HepG2 (cell line): ENCODE data around the gene PBX2. TPM values are rescaled to one million over a fixed set of nuclear protein-coding genes. Genes with fewer than 3 reads are reported as not detected.
A peak's percentile ranks its signal among the peaks of the same experiment; 100 is the strongest.

ENCODE experiments used
- ATAC-seq: fragments of 200-7000 bp; cut with Tn5 transposase; 3 replicates; pipeline ENCODE4 v1.9.1; 2020; ENCODE audit warnings: mild to moderate bottlenecking, moderate library complexity
- BruUV-seq: library from RNA; stranded (reverse); fragments of 400-500 nt; replicated peaks from 2 replicates; lab custom pipeline; 2021; lab: Mats Ljungman, UMichigan
- CTCF ChIA-PET: fragments of 300-600 bp; formaldehyde crosslinking; extraction: SDS; loops from one replicate; lab custom pipeline; 2021; ENCODE audit warnings: low total read pairs, inconsistent platforms, low intra/inter-chr PET ratio; lab: Yijun Ruan, JAX
- POLR2A ChIA-PET: fragments of 350-600 bp; sonication (Branson Sonifier 250); formaldehyde crosslinking; loops from one replicate; lab custom pipeline; 2020; ENCODE audit warnings: antibody characterized with exemption, inconsistent platforms; lab: Yijun Ruan, JAX
- DNase-seq: peaks from one replicate; pipeline ENCODE4 v3.0.0-alpha.2; 2015; ENCODE audit warnings: low spot score
- FAIRE-seq: peaks from 3 replicates; lab custom pipeline; 2011; peaks lifted over from hg19 to GRCh38; lab: Jason Lieb, UNC
- H2AFZ ChIP-seq: one replicate; pipeline ENCODE4 v1.6.1; 2011; ENCODE audit warnings: low read length, inconsistent platforms
- H3K27ac ChIP-seq: fragments of 300-600 bp; 3 replicates; pipeline ENCODE4 v1.8.0; 2011; ENCODE audit warnings: mixed run types, mild to moderate bottlenecking, mixed read lengths, low read length, inconsistent platforms; ENCODE audit not compliant: insufficient read depth; ENCODE audit errors: extremely low read length
- H3K27me3 ChIP-seq, 2 experiments: fragments of 200-600 bp in 1 of 2; 2 replicates in 1 of 2; 3 replicates in 1 of 2; pipeline versions ENCODE4 v1.6.0 to v1.8.0; 2011; ENCODE audit warnings: low read length in 2 of 2, mild to moderate bottlenecking in 2 of 2, moderate library complexity in 2 of 2, inconsistent platforms in 1 of 2; ENCODE audit not compliant: insufficient read depth in 2 of 2, control insufficient read depth in 1 of 2
- H3K36me3 ChIP-seq, 2 experiments: fragments of 200-600 bp in 1 of 2; replicated peaks in 1 of 2; 2 replicates in 1 of 2; 3 replicates in 1 of 2; pipeline versions ENCODE4 v1.5.1 to v1.8.0; 2011; ENCODE audit warnings: low read length in 2 of 2, inconsistent platforms in 1 of 2; ENCODE audit not compliant: insufficient read depth in 2 of 2, control insufficient read depth in 1 of 2
- H3K4me1 ChIP-seq: 2 replicates; pipeline ENCODE4 v1.5.1; 2012; ENCODE audit warnings: low read length, inconsistent platforms; ENCODE audit not compliant: insufficient read depth
- H3K4me2 ChIP-seq: 2 replicates; pipeline ENCODE4 v1.6.0; 2011; ENCODE audit warnings: low read depth, low read length, inconsistent platforms
- H3K4me3 ChIP-seq, 3 experiments: fragments of 200-600 bp in 1 of 3; sonication (generic), shearing (Covaris generic) in 1 of 3; replicated peaks in 1 of 3; 2 replicates each; pipeline ENCODE4 v1.5.1; 2011 to 2016; ENCODE audit warnings: low read length in 3 of 3, inconsistent platforms in 2 of 3, low read depth in 2 of 3, mild to moderate bottlenecking in 2 of 3, control low read depth in 1 of 3, mixed read lengths in 1 of 3; ENCODE audit not compliant: insufficient read depth in 1 of 3
- H3K79me2 ChIP-seq: one replicate; pipeline ENCODE4 v1.6.1; 2011; ENCODE audit warnings: low read length, inconsistent platforms; ENCODE audit not compliant: insufficient read depth
- H3K9ac ChIP-seq: 2 replicates; pipeline ENCODE4 v1.6.0; 2011; ENCODE audit warnings: mild to moderate bottlenecking, low read depth, low read length, inconsistent platforms; ENCODE audit not compliant: insufficient read depth
- H3K9me3 ChIP-seq: 2 replicates; pipeline ENCODE4 v1.5.1; 2012; ENCODE audit warnings: mild to moderate bottlenecking, low read length
- H4K20me1 ChIP-seq: 2 replicates; pipeline ENCODE4 v1.6.0; 2011; ENCODE audit warnings: inconsistent platforms, mild to moderate bottlenecking, low read length, moderate library complexity; ENCODE audit not compliant: insufficient read depth
- ASH2L ChIP-seq: fragments of 300-600, 200-600 bp; sonication (generic); IDR thresholded peaks from 2 replicates; pipeline ENCODE4 v1.7.0; 2017; ENCODE audit warnings: low read depth, mild to moderate bottlenecking, moderate library complexity, mixed read lengths, low read length; ENCODE audit not compliant: insufficient read length
- CEBPB ChIP-seq: IDR thresholded peaks from 2 replicates; pipeline ENCODE4 v1.6.1; 2011; ENCODE audit warnings: low read depth, low read length, improper control_type of control experiment, borderline replicate concordance
- MNT ChIP-seq: fragments of 450-650 bp; IDR thresholded peaks from 2 replicates; pipeline ENCODE4 v1.6.1; 2016
- MXD1 ChIP-seq: sonication (generic); formaldehyde crosslinking; IDR thresholded peaks from 2 replicates; pipeline ENCODE4 v1.4.0; 2020; ENCODE audit warnings: mild to moderate bottlenecking, missing genetic modification reagents
- TBX2 ChIP-seq: sonication (generic); formaldehyde crosslinking; IDR thresholded peaks from 2 replicates; pipeline ENCODE4 v1.5.0; 2020; ENCODE audit warnings: missing genetic modification reagents, mild to moderate bottlenecking, borderline replicate concordance
- ZBTB46 ChIP-seq: sonication (generic); formaldehyde crosslinking; IDR thresholded peaks from 2 replicates; pipeline ENCODE4 v1.4.0; 2020; ENCODE audit warnings: mild to moderate bottlenecking, missing genetic modification reagents, borderline replicate concordance
- ZNF704 ChIP-seq: sonication (generic); formaldehyde crosslinking; IDR thresholded peaks from 2 replicates; pipeline ENCODE4 v1.8.1; 2023; ENCODE audit warnings: mild to moderate bottlenecking, inconsistent platforms, moderate library complexity, missing genetic modification reagents, borderline replicate concordance
- WGBS: methylation state at CpG from one replicate; pipeline ENCODE4 v1.1.6; 2017; ENCODE audit warnings: low lambda C conversion rate; 5-methylcytosine and 5-hydroxymethylcytosine counted together
- in situ Hi-C: cut with HindIII; loops from 2 replicates; pipeline ENCODE4 v1.10.0; 2017; ENCODE audit warnings: low pct_unique_long_range_greater_than_20kb; ENCODE audit not compliant: extremely low pct_ligation_motif_present
- intact Hi-C: fragments of 100-400 bp; cut with micrococcal nuclease; formaldehyde crosslinking; loops from one replicate; pipeline ENCODE4 v1.10.0; 2022; ENCODE audit not compliant: unreplicated experiment
- polyA plus RNA-seq, 8 experiments: library from polyadenylated mRNA; depleted of rRNA in 3 of 8; stranded (reverse) in 7 of 8; unstranded in 1 of 8; fragments of >200 nt; fragmentation: Illumina TruSeq in 4 of 8; extraction: Trizol in 4 of 8; gene quantifications; 2 replicates each; pipeline versions ENCODE4 v1.2.1 to v1.2.3, GENCODE V29; 2011 to 2016; ENCODE audit warnings: low read depth in 4 of 8, missing spikeins in 1 of 8, mixed read lengths in 1 of 8; ENCODE audit not compliant: insufficient read depth in 1 of 8
- total RNA-seq, 5 experiments: library from RNA; depleted of rRNA; stranded (reverse); fragments of >200 nt; fragmentation: Illumina TruSeq; extraction: Trizol; gene quantifications; 2 replicates each; pipeline ENCODE4 v1.2.3, GENCODE V29; 2016; ENCODE audit warnings: low read depth in 1 of 5

Gene PBX2
- total and polyA plus RNA-seq, 2 of the 13 experiments (the other 11 are each of a cell fraction or from before 2014, with no cell fraction given) = 42.3 to 77.8 TPM

GRCh38 chr6:32208996-32209395 is 19.0 kb upstream of the PBX2 start (continued):
- TF ChIP-seq ZBTB46 (CRISPR knock-in tag) (no peak), CEBPB (peak; percentile 71), ASH2L (no peak)

GRCh38 chr6:32204268-32204715 is 14.3 kb upstream of the PBX2 start:
- DNase-seq (no peak), FAIRE-seq (no peak), ATAC-seq (no peak)
- TF ChIP-seq MNT = 0 out of 2 replicates have a peak, but pooled peaks have one; percentile 15
- TF ChIP-seq MXD1 (CRISPR knock-in tag) = 0 out of 2 replicates have a peak, but pooled peaks have one; percentile 25
- TF ChIP-seq ZNF704 (CRISPR knock-in tag) = no peak
- no peak for TF ChIP-seq TBX2
- no peaks in the 10 kb centered on the region for H3K79me2 ChIP-seq
- H3K4me2 ChIP-seq = no peak overlapping the region
- POLR2A ChIA-PET = no interaction called here
- CTCF ChIA-PET = no interaction called here
- peaks cover 19% of the 10 kb centered on the region for H3K4me1 ChIP-seq
- no peaks in the 10 kb centered on the region for H3K9me3 ChIP-seq
- H4K20me1 ChIP-seq = no peaks in the 10 kb centered on the region
- intact Hi-C loops (no loop called here), in situ Hi-C loops (no loop called here)
- no peak overlapping the region for H3K4me3 ChIP-seq
- no peaks in the 10 kb centered on the region for H3K36me3 ChIP-seq
- BruUV-seq = no TSS peak
- no peak overlapping the region for H2AFZ ChIP-seq
- 30% methylated on average over 2 of the region's 3 CpGs for WGBS
- peaks cover 4 to 29% of the 10 kb centered on the region in 2 experiments; a peak in 4 of 5 replicates for H3K27me3 ChIP-seq
- no peak overlapping the region for H3K27ac ChIP-seq
- H3K9ac ChIP-seq = no peak overlapping the region
